Fibroblast of skin of back (primary cell): ENCODE data around the gene ZC3H12C. TPM values are rescaled to one million over a fixed set of nuclear protein-coding genes. Genes with fewer than 3 reads are reported as not detected.
"Not testable (repeated sequence)": the region's sequence is repeated elsewhere in the genome, so short reads cannot be mapped to it uniquely, and the experiment has no call there.

Experiments used
- DNase-seq: peaks from one replicate; pipeline ENCODE4 v3.0.0-alpha.2; 2013
- polyA plus RNA-seq, 2 experiments: library from polyadenylated mRNA; unstranded; fragments of 120-200 nt; gene quantifications; one replicate each; pipeline ENCODE4 v1.2.1, GENCODE V29; 2013; ENCODE audit not compliant: insufficient read length in 2 of 2

ZC3H12C gene
- 2.8 TPM for polyA plus RNA-seq (2013, experiment 1 of 2; ENCODE audit: insufficient read length)
- 2.9 TPM for polyA plus RNA-seq (2013, experiment 2 of 2; ENCODE audit: insufficient read length)

- DNase-seq = peak; percentile 85
Measured at GRCh38 chr11:110092515-110093406, at the start of gene ZC3H12C. Gene ZC3H12C (plus strand): TSS chr11:110093392. CDS start chr11:110093412, 20 bp downstream.

- no peak for DNase-seq
Measured at GRCh38 chr11:110044226-110044968, 48.8 kb upstream of the ZC3H12C start.

GRCh38 chr11:110046775-110047380 lies 46.3 kb upstream of the ZC3H12C start:
- DNase-seq = no peak

- DNase-seq = no peak
Measured at GRCh38 chr11:110049501-110050200, 43.5 kb upstream of the ZC3H12C start.

GRCh38 chr11:110050201-110050506 lies 43.0 kb upstream of the ZC3H12C start:
- DNase-seq = no peak

GRCh38 chr11:110053848-110054414 lies 39.3 kb upstream of the ZC3H12C start:
- no peak for DNase-seq

GRCh38 chr11:110056956-110057355 lies 36.2 kb upstream of the ZC3H12C start:
- DNase-seq = no peak

GRCh38 chr11:110059706-110060463 lies 33.3 kb upstream of the ZC3H12C start:
- DNase-seq = peak; percentile 67

GRCh38 chr11:110061296-110061695 lies 31.9 kb upstream of the ZC3H12C start:
- DNase-seq = no peak

GRCh38 chr11:110062247-110062646 lies 30.9 kb upstream of the ZC3H12C start:
- no peak for DNase-seq

- no peak for DNase-seq
Measured at GRCh38 chr11:110065189-110065588, 28.0 kb upstream of the ZC3H12C start.

GRCh38 chr11:110068001-110068400 lies 25.2 kb upstream of the ZC3H12C start:
- DNase-seq = not testable (repeated sequence)

GRCh38 chr11:110069158-110069737 lies 23.9 kb upstream of the ZC3H12C start:
- peak; percentile 84 for DNase-seq

- DNase-seq = no peak
Measured at GRCh38 chr11:110070176-110070575, 23.0 kb upstream of the ZC3H12C start.

GRCh38 chr11:110071197-110071596 lies 22.0 kb upstream of the ZC3H12C start:
- no peak for DNase-seq

GRCh38 chr11:110072930-110073329 lies 20.3 kb upstream of the ZC3H12C start:
- DNase-seq = no peak

- no peak for DNase-seq
Measured at GRCh38 chr11:110074499-110074898, 18.7 kb upstream of the ZC3H12C start.

- DNase-seq = no peak
Measured at GRCh38 chr11:110075105-110075846, 17.9 kb upstream of the ZC3H12C start.

GRCh38 chr11:110075847-110076208 lies 17.4 kb upstream of the ZC3H12C start:
- no peak for DNase-seq

GRCh38 chr11:110076371-110076965 lies 16.7 kb upstream of the ZC3H12C start:
- DNase-seq = peak; percentile 7
